Measurements from ENCODE around the gene C1QTNF8.

C1QTNF8 gene

GRCh38 chr16:1112506-1113184 lies 16.6 kb upstream of the C1QTNF8 start:
- Histone ChIP-seq H3K36me3 (no peaks in the 10 kb centered on the region), H3K27ac (no peak overlapping the region), H3K9me3 (ENCODE audit: severe bottlenecking) (no peaks in the 10 kb centered on the region), H3K4me3 (ENCODE audit: low read depth, low read length) (no peak overlapping the region), H3K27me3 (ENCODE audit: insufficient read depth, low read depth, severe bottlenecking) (no peaks in the 10 kb centered on the region)
- TF ChIP-seq CTCF (IDR thresholded peaks at IDR 0.05; ENCODE audit: low read depth, low read length): no peak
- DNase-seq: no peak

GRCh38 chr16:1109648-1110047 lies 13.6 kb upstream of the C1QTNF8 start:
- no peak overlapping the region; the same call in 1 of the 2 replicates for H3K27ac ChIP-seq
- H3K36me3 ChIP-seq: no peaks in the 10 kb centered on the region
- DNase-seq: no peak
- no peak overlapping the region for H3K4me3 ChIP-seq (ENCODE audit: low read depth, low read length)
- H3K27me3 ChIP-seq (ENCODE audit: insufficient read depth, low read depth, severe bottlenecking): no peaks in the 10 kb centered on the region
- no peak for TF ChIP-seq CTCF (IDR thresholded peaks at IDR 0.05; ENCODE audit: low read depth, low read length)
- no peaks in the 10 kb centered on the region for H3K9me3 ChIP-seq (ENCODE audit: severe bottlenecking)

GRCh38 chr16:1108299-1109252 lies 12.5 kb upstream of the C1QTNF8 start:
- H3K9me3 ChIP-seq (ENCODE audit: severe bottlenecking): no peaks in the 10 kb centered on the region
- H3K36me3 ChIP-seq: no peaks in the 10 kb centered on the region
- TF ChIP-seq CTCF (IDR thresholded peaks at IDR 0.05; ENCODE audit: low read depth, low read length): no peak
- H3K27ac ChIP-seq: peak overlapping the region; percentile 84
- no peaks in the 10 kb centered on the region for H3K27me3 ChIP-seq (ENCODE audit: insufficient read depth, low read depth, severe bottlenecking)
- peak; percentile 98 for DNase-seq
- H3K4me3 ChIP-seq (ENCODE audit: low read depth, low read length): no peak overlapping the region

- TF ChIP-seq CTCF (IDR thresholded peaks at IDR 0.05; ENCODE audit: low read depth, low read length): no peak
- DNase-seq: no peak
- peak overlapping the region; percentile 84 for H3K27ac ChIP-seq
Observed at GRCh38 chr16:1107731-1108130, 11.7 kb upstream of the C1QTNF8 start.

GRCh38 chr16:1107141-1107540 lies 11.1 kb upstream of the C1QTNF8 start:
- no peak overlapping the region for H3K4me3 ChIP-seq (ENCODE audit: low read depth, low read length)
- TF ChIP-seq CTCF (IDR thresholded peaks at IDR 0.05; ENCODE audit: low read depth, low read length): no peak
- H3K27me3 ChIP-seq (ENCODE audit: insufficient read depth, low read depth, severe bottlenecking): no peaks in the 10 kb centered on the region
- no peaks in the 10 kb centered on the region for H3K9me3 ChIP-seq (ENCODE audit: severe bottlenecking)
- no peaks in the 10 kb centered on the region for H3K36me3 ChIP-seq
- no peak for DNase-seq
- H3K27ac ChIP-seq: peak overlapping the region; percentile 84

More at GRCh38 chr16:1107731-1108130, 11.7 kb upstream of the C1QTNF8 start:
- Histone ChIP-seq H3K36me3 (no peaks in the 10 kb centered on the region), H3K9me3 (ENCODE audit: severe bottlenecking) (no peaks in the 10 kb centered on the region), H3K27me3 (ENCODE audit: insufficient read depth, low read depth, severe bottlenecking) (no peaks in the 10 kb centered on the region), H3K4me3 (ENCODE audit: low read depth, low read length) (no peak overlapping the region)

Data from WERI-Rb-1 (cell line).